Measurements from ENCODE around the gene COL8A2.

Gene COL8A2

DNA sequence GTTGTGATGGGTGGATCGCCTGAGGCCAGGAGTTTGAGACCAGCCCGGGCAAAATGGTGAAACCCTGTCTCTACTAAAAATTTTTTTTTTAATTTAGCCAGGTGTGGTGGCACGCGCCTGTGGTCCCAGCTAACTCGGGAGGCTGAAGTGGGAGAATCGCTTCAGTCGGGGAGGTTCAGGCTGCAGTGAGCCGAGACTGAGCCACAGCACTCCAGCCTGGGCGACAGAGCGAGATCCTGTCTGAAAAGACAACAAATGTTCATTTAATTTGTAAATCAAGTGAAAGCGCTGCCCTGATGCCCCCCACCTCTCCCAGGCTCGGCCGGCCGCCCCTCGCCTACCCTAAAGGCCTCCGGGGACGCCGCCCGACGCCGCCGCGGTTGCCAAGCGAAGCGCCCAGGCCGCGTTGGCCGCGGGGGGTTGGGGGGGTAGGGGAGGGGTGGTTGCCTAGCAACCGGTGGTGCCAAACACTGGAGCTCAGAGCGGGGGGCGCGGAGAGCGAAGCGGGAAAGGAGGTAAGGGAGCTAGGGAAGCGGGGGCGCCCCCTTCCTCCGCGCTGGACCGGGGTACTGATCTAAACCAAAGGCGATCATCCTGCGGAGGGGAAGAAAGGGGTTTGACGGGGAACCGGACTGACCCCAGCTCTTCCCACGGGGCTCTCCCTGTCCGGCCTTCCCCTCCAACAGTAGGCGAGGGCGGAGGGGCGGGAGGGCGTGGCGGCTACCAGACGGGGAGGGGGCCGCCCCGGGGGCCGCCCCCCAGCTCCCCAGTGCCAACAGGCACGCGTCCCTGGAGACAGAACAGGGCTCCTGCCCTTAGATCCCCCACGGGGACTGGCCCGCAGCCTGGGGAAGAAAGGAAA is 41.2 kb downstream of the COL8A2 start, which contains the start of gene TEKT2:
Gene TEKT2 (plus strand): TSS at position 460 of the 862 bp plus-strand sequence. CDS start 828 bp downstream, outside the sequence.
- Histone ChIP-seq H3K27ac (ENCODE audit: poor library complexity, severe bottlenecking) (no peak within 1 kb of the TSS), H3K4me3 (ENCODE audit: severe bottlenecking) (no peak within 1 kb of the TSS), H3K36me3 (ENCODE audit: low read depth) (no peaks in the 10 kb centered on the region), H3K4me1 (ENCODE audit: insufficient read depth, poor library complexity, severe bottlenecking) (peaks cover 3% of the 10 kb centered on the region), H3K9me3 (ENCODE audit: severe bottlenecking) (no peaks in the 10 kb centered on the region), H3K27me3 (ENCODE audit: insufficient read depth, poor library complexity, severe bottlenecking) (no peaks in the 10 kb centered on the region)
- ATAC-seq (ENCODE audit: low read depth) (no peak), DNase-seq (ENCODE audit: low spot score) (no peak)
- TF ChIP-seq, protein P1, sequence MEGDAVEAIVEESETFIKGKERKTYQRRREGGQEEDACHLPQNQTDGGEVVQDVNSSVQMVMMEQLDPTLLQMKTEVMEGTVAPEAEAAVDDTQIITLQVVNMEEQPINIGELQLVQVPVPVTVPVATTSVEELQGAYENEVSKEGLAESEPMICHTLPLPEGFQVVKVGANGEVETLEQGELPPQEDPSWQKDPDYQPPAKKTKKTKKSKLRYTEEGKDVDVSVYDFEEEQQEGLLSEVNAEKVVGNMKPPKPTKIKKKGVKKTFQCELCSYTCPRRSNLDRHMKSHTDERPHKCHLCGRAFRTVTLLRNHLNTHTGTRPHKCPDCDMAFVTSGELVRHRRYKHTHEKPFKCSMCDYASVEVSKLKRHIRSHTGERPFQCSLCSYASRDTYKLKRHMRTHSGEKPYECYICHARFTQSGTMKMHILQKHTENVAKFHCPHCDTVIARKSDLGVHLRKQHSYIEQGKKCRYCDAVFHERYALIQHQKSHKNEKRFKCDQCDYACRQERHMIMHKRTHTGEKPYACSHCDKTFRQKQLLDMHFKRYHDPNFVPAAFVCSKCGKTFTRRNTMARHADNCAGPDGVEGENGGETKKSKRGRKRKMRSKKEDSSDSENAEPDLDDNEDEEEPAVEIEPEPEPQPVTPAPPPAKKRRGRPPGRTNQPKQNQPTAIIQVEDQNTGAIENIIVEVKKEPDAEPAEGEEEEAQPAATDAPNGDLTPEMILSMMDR (IDR thresholded peaks at IDR 0.05; ENCODE audit: poor library complexity, severe bottlenecking), result no peak

DNA sequence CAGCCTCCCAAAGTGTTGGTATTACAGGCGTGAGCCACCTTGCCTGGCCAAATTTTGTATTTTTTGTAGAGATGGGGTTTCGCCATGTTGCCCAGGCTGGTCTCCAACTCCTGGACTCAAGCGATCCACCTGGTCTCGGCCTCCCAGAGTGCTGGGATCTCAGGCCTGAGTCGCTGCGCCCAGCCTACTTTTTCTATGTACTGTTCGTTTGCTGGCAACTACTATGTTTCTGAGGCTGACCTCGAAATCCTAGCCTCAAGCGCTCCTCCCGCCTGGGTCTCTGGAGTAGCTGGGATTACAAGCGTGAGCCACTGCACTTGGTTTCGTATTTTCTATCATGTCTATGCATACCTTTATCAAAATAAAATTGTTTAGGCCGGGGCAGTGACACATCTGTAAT is 41.8 kb downstream of the COL8A2 start:
- DNase-seq (ENCODE audit: low spot score) (no peak), ATAC-seq (ENCODE audit: low read depth) (no peak)
- Histone ChIP-seq H3K27ac (ENCODE audit: poor library complexity, severe bottlenecking) (no peak overlapping the region), H3K36me3 (ENCODE audit: low read depth) (no peaks in the 10 kb centered on the region), H3K4me1 (ENCODE audit: insufficient read depth, poor library complexity, severe bottlenecking) (peaks cover 3% of the 10 kb centered on the region), H3K9me3 (ENCODE audit: severe bottlenecking) (no peaks in the 10 kb centered on the region), H3K27me3 (ENCODE audit: insufficient read depth, poor library complexity, severe bottlenecking) (no peaks in the 10 kb centered on the region), H3K4me3 (ENCODE audit: severe bottlenecking) (no peak overlapping the region)
- TF ChIP-seq, protein P1 (IDR thresholded peaks at IDR 0.05; ENCODE audit: poor library complexity, severe bottlenecking), result no peak

DNA sequence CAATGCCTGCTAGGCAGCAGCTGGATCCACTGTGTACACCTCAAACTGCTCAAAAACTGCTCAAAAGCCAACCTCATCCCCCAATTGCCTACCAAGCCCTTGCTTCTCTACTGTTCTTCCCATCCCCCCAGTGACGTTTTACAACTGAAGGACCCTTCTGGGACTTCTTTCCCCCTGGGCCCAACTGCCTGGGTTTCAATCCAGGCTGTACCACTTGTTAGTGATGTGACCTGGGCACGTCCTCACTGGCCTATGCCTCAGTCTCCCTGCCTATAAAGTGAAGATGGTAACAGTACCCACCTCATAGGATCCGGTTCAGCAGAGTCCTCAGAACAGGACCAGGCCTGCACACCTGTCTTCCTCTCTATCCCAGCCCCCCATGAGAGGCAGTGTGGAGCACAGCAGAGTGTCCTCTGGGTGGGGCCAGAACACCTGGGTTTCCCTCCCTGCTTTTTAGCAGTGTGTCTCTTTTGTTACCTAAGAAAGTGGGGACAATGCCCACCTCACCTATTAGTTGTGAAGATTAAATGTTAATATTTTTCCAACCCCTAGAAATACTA is 43.0 kb downstream of the COL8A2 start:
- H3K4me1 ChIP-seq (ENCODE audit: insufficient read depth, poor library complexity, severe bottlenecking), result peaks cover 3% of the 10 kb centered on the region
- no peaks in the 10 kb centered on the region for H3K9me3 ChIP-seq (ENCODE audit: severe bottlenecking)
- no peaks in the 10 kb centered on the region for H3K36me3 ChIP-seq (ENCODE audit: low read depth)
- no peak overlapping the region for H3K4me3 ChIP-seq (ENCODE audit: severe bottlenecking)
- TF ChIP-seq, protein P1 (IDR thresholded peaks at IDR 0.05; ENCODE audit: poor library complexity, severe bottlenecking), result no peak
- H3K27me3 ChIP-seq (ENCODE audit: insufficient read depth, poor library complexity, severe bottlenecking), result no peaks in the 10 kb centered on the region
- ATAC-seq (ENCODE audit: low read depth), result no peak
- H3K27ac ChIP-seq (ENCODE audit: poor library complexity, severe bottlenecking), result no peak overlapping the region
- DNase-seq (ENCODE audit: low spot score), result no peak

DNA sequence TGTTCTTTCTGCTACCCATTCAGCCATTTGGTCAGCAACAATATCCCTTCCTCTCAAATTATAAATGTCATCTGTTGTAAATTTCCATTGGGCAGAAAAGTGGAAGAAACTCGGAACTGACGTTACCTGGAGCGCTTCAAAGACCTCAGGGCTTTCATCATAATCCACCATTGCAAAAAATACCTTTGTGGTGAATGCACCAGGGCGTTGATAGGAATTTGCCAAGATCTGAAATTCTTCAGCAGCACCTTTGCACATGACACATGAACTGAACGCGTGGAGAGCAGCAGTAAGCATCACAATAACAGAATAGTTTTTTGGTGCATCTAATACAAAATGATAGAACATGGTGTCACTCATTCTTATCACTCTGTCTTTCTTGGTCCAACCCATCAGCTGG is 44.2 kb downstream of the COL8A2 start:
- Histone ChIP-seq H3K27me3 (ENCODE audit: insufficient read depth, poor library complexity, severe bottlenecking) (no peaks in the 10 kb centered on the region), H3K9me3 (ENCODE audit: severe bottlenecking) (no peaks in the 10 kb centered on the region), H3K4me3 (ENCODE audit: severe bottlenecking) (no peak overlapping the region), H3K36me3 (ENCODE audit: low read depth) (no peaks in the 10 kb centered on the region), H3K27ac (ENCODE audit: poor library complexity, severe bottlenecking) (peak overlapping the region; percentile 16), H3K4me1 (ENCODE audit: insufficient read depth, poor library complexity, severe bottlenecking) (peaks cover 3% of the 10 kb centered on the region)
- DNase-seq (ENCODE audit: low spot score) (no peak), ATAC-seq (ENCODE audit: low read depth) (peak; percentile 72)
- TF ChIP-seq, protein P1 (IDR thresholded peaks at IDR 0.05; ENCODE audit: poor library complexity, severe bottlenecking), result no peak

Data from RWPE2 (cell line).